8988T (cell line): Measurements from ENCODE around the gene VWF.
"Not testable (repeated sequence)": the region's sequence is repeated elsewhere in the genome, so short reads cannot be mapped to it uniquely, and the experiment has no call there.

Source experiments
- DNase-seq: peaks from one replicate; pipeline ENCODE4 v3.0.0; 2011

VWF gene

GRCh38 chr12:6025703-6026298, 98.7 kb downstream of the VWF start:
- DNase-seq: not testable (repeated sequence)

- not testable (repeated sequence) for DNase-seq
Measured at GRCh38 chr12:6024066-6024465, 100.4 kb downstream of the VWF start.

- DNase-seq: no peak
Measured at GRCh38 chr12:6020930-6021329, 103.5 kb downstream of the VWF start.

- DNase-seq: not testable (repeated sequence)
Measured at GRCh38 chr12:6020511-6020910, 104.0 kb downstream of the VWF start.

- not testable (repeated sequence) for DNase-seq
Measured at GRCh38 chr12:6019256-6019655, 105.2 kb downstream of the VWF start.

GRCh38 chr12:6018265-6018664, 106.2 kb downstream of the VWF start:
- DNase-seq: no peak

- DNase-seq: no peak
Measured at GRCh38 chr12:6016756-6017155, 107.7 kb downstream of the VWF start.

GRCh38 chr12:6016004-6016403, 108.5 kb downstream of the VWF start:
- not testable (repeated sequence) for DNase-seq

- not testable (repeated sequence) for DNase-seq
Measured at GRCh38 chr12:6015271-6015670, 109.2 kb downstream of the VWF start.

- not testable (repeated sequence) for DNase-seq
Measured at GRCh38 chr12:6010631-6011350, 113.7 kb downstream of the VWF start.

- no peak for DNase-seq
Measured at GRCh38 chr12:5997260-5997659, 127.2 kb downstream of the VWF start.

GRCh38 chr12:5996459-5996858, 128.0 kb downstream of the VWF start:
- DNase-seq: no peak

- no peak for DNase-seq
Measured at GRCh38 chr12:5989621-5990020, 134.8 kb downstream of the VWF start.

GRCh38 chr12:5988659-5989116, 135.8 kb downstream of the VWF start:
- DNase-seq: peak; percentile 38

GRCh38 chr12:5988088-5988487, 136.4 kb downstream of the VWF start:
- no peak for DNase-seq

GRCh38 chr12:5987573-5987972, 136.9 kb downstream of the VWF start:
- no peak for DNase-seq

- DNase-seq: no peak
Measured at GRCh38 chr12:5985471-5985870, 139.0 kb downstream of the VWF start.

- no peak for DNase-seq
Measured at GRCh38 chr12:5984873-5985272, 139.6 kb downstream of the VWF start.

- DNase-seq: no peak
Measured at GRCh38 chr12:5982106-5982505, 142.4 kb downstream of the VWF start.

- DNase-seq: no peak
Measured at GRCh38 chr12:5977556-5977955, 146.9 kb downstream of the VWF start.

- no peak for DNase-seq
Measured at GRCh38 chr12:5976711-5977110, 147.8 kb downstream of the VWF start.

GRCh38 chr12:5976196-5976595, 148.3 kb downstream of the VWF start:
- no peak for DNase-seq

GRCh38 chr12:5973461-5974115, 150.9 kb downstream of the VWF start:
- no peak for DNase-seq

- DNase-seq: no peak
Measured at GRCh38 chr12:5972387-5972786, 152.1 kb downstream of the VWF start.
